M059J (cell line): Measurements from ENCODE around the gene TMEM245. TPM values are rescaled to one million over a fixed set of nuclear protein-coding genes. Genes with fewer than 3 reads are reported as not detected.
"Not testable (repeated sequence)": the region's sequence is repeated elsewhere in the genome, so short reads cannot be mapped to it uniquely, and the experiment has no call there.

Source experiments
- DNase-seq: peaks from one replicate; pipeline ENCODE4 v3.0.0-alpha.2; 2012; ENCODE audit warnings: low read depth
- total RNA-seq: library from RNA; depleted of rRNA; stranded (reverse); fragments of >200 nt; shearing (Covaris generic); gene quantifications from 2 replicates; pipeline ENCODE4 v1.2.3, GENCODE V29; 2014; rRNA removed

The TMEM245 gene
- total RNA-seq, 1 experiment from 2014 or later = 56.8 TPM

GRCh38 chr9:108994695-108995094, 125.1 kb downstream of the TMEM245 start:
- DNase-seq = peak; percentile 40

GRCh38 chr9:108991479-108991878, 128.3 kb downstream of the TMEM245 start:
- peak; percentile 18 for DNase-seq

- no peak for DNase-seq
Measured at GRCh38 chr9:108983885-108984284, 135.9 kb downstream of the TMEM245 start.

- DNase-seq = no peak
Measured at GRCh38 chr9:108980893-108981292, 138.9 kb downstream of the TMEM245 start.

- DNase-seq = no peak
Measured at GRCh38 chr9:108978205-108978604, 141.5 kb downstream of the TMEM245 start.

GRCh38 chr9:108973895-108974294, 145.9 kb downstream of the TMEM245 start:
- DNase-seq = no peak

GRCh38 chr9:108972626-108973209, 147.0 kb downstream of the TMEM245 start:
- no peak for DNase-seq

GRCh38 chr9:108972186-108972585, 147.6 kb downstream of the TMEM245 start:
- DNase-seq = no peak

GRCh38 chr9:108971392-108971791, 148.4 kb downstream of the TMEM245 start:
- not testable (repeated sequence) for DNase-seq

GRCh38 chr9:108967916-108968315, 151.8 kb downstream of the TMEM245 start:
- DNase-seq = no peak

Other genes with a start within 250 kb of the TMEM245 start
- 14.2 and 27.6 TPM in 2 replicates for gene ELP1, start 185.8 kb downstream of the TMEM245 start, total RNA-seq
- 10.7 and 11.8 TPM in 2 replicates for gene ABITRAM, start 185.5 kb downstream of the TMEM245 start, total RNA-seq
- gene CTNNAL1, start 106.4 kb downstream of the TMEM245 start, total RNA-seq = 105 and 168 TPM in 2 replicates
- gene FRRS1L, start 47.3 kb upstream of the TMEM245 start, total RNA-seq = 0.05 TPM in 2 replicates
- gene EPB41L4B, start 201.1 kb upstream of the TMEM245 start, total RNA-seq = 4.7 and 6.5 TPM in 2 replicates